ENCODE data around the gene GARIN5A.

- TF ChIP-seq, protein P1, sequence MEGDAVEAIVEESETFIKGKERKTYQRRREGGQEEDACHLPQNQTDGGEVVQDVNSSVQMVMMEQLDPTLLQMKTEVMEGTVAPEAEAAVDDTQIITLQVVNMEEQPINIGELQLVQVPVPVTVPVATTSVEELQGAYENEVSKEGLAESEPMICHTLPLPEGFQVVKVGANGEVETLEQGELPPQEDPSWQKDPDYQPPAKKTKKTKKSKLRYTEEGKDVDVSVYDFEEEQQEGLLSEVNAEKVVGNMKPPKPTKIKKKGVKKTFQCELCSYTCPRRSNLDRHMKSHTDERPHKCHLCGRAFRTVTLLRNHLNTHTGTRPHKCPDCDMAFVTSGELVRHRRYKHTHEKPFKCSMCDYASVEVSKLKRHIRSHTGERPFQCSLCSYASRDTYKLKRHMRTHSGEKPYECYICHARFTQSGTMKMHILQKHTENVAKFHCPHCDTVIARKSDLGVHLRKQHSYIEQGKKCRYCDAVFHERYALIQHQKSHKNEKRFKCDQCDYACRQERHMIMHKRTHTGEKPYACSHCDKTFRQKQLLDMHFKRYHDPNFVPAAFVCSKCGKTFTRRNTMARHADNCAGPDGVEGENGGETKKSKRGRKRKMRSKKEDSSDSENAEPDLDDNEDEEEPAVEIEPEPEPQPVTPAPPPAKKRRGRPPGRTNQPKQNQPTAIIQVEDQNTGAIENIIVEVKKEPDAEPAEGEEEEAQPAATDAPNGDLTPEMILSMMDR (conservative IDR thresholded peaks at IDR 0.05; ENCODE audit: low read depth in 2 of 2), result no peak
- TF ChIP-seq EZH2phosphoT487 (IDR thresholded peaks at IDR 0.05; ENCODE audit: unreplicated experiment) (no peak), POLR2AphosphoS5 (IDR thresholded peaks at IDR 0.05; ENCODE audit: low read depth) (no peak), EZH2 (IDR thresholded peaks at IDR 0.05; ENCODE audit: low read depth, unreplicated experiment) (no peak)
These were observed 44.3 kb upstream of the GARIN5A start for GRCh38 chr19:50520822-50521465.
